ENCODE measurements around the gene KCNK10. TPM values are rescaled to one million over a fixed set of nuclear protein-coding genes. Genes with fewer than 3 reads are reported as not detected.
"Not testable (repeated sequence)": the region's sequence is repeated elsewhere in the genome, so short reads cannot be mapped to it uniquely, and the experiment has no call there.

Gene KCNK10
- total RNA-seq, 1 donor from 2014 or later, result 11.8 TPM

DNA sequence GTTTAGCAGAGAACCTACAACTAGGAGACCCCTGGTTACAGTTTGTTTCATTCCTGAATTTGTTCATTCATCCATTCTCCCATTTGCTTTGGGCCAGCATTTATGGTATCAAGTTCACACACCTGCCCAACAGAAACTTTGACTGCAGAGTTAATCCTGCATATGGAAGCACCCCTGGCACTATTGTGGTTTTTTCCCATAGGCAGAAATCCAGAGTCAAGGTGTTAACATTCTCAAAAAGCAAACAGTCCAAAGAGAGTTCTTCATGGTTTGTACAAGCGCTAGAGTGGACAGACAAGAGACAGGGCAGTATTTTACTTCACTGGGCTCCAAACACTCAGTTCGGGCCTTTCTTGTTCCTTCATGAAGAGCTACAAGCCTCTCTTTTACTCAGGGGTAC, 51.9 kb downstream of the KCNK10 start:
- DNase-seq (ENCODE audit: low spot score in 2 of 2), result no peak
- FAIRE-seq, result no peak

DNA sequence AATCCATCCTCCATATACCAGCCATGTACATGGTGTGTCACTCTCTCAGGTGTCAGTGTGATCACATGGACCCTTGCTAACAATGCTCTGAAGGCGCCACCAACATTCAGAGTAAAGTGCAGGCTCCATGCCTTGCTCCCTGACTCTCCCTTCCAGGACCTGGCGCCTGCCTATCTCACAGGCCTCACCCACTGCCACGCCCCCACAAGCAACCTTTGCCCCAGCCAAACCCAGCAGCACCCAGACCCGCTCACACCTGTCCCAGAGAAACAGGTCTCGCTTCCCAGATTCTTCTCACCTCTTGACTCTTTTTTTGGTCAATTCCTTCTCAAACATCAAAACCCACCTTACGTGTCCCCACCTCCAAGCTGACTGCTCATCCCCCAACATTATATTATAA, 52.3 kb downstream of the KCNK10 start:
- no peak for FAIRE-seq
- DNase-seq (ENCODE audit: low spot score in 2 of 2), result no peak

DNA sequence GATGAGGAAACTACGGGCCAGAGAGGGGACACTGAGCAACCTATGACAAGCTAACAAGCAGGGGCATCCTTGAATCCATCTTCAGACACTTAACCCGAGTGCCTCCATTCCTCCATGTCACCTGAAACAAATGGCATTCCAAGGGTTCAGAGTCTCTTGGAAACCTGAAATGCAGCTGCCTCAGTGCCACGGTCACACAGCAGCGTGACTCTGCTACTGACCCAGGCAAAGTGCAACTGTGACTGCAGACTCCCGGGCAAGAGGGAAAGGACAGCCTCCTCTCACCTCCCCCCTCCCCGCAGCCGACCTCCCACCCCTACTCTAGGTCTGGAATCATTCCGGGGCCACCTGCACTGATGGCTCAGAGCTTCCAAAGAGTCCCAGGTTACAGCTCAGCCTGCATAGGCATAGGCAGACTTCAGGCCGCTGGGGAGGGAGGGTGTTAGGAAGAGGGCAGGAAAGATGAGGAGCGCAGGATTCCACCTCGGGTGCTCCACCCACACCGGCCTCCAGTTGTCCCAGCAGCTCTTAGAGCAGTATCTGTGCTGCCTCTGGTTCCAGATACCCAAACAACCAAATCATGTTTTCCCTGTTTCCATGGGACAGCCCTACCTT, 53.2 kb downstream of the KCNK10 start:
- no peak for DNase-seq (ENCODE audit: low spot score in 2 of 2)
- FAIRE-seq, result no peak

DNA sequence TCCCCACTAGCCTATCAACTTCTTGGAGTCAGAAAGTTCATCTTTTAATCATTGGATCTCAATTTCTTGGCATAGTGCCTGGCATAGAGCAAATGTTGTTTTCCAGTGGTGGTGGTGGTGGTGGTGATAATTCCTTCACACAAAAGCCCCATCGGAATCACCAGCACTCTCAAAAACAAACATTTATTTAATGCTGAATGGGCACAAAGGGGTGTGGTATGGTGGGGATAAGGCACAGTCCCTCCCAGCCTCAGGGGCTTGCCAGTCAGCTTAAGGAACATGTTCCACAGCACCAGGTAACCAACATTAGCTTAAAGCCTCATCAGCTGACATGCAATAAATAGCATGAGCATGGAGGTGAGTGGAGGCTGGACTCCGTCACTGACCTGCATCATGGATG, 56.6 kb downstream of the KCNK10 start:
- no peak for DNase-seq (ENCODE audit: low spot score in 2 of 2)
- FAIRE-seq, result no peak

DNA sequence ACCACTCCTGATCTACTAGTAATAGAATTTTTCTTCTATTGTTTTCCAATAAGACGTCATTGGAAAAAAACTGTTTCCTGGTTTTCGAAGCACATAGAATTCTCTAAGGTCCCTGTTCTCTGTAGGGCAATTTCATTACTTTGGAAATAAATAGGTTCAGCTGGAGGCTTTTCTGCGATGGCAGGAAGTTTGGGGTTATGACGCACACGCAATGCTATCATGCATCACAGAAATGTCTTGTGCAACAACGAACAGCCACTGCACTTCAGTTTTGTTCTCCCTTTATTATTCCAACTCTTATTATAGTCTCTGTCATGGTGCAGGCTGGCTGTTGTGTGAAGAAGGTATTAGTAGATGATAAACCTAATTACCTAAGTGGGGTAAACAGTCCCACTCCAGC, 59.0 kb downstream of the KCNK10 start:
- no peak for FAIRE-seq
- DNase-seq (ENCODE audit: low spot score in 2 of 2), result no peak

DNA sequence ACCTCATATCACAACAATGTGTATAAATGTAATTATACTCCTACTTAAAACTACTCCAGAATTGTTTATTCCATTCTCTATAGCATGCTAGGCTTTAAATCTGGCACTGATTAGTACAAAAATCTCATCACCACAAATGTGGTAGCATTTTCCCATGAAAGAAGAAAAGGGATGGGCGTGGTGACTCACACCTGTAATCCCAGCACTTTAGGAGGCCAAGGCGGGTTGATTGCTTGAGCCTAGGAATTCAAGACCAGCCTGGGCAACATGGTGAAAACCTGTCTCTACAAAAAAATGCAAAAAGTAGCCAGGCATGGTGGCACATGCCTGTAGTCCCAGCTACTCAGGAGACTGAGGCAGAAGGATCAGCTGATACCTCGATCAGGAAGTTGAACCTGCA, 61.8 kb downstream of the KCNK10 start:
- FAIRE-seq, result not testable (repeated sequence)

DNA sequence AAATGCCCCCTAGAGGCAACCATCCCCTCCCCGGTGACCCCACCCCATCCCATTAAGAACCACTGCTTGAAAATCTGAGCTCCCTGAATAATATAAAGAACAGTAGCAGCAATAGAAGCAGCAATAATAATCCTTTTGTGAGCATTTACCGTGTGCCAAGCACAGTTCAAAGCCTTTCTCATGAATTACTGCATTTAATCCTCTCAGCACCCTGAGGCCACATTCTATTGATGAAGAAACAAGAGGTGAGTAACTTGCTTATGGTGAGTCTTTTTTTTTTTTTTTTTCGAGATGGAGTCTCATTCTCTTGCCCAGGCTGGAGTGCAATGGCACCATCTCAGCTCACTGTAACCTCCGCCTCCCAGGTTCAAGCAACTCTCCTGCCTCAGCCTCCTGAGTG, 65.0 kb downstream of the KCNK10 start:
- no peak for FAIRE-seq
- DNase-seq (ENCODE audit: low spot score in 2 of 2), result no peak

More for the DNA sequence above, 61.8 kb downstream of the KCNK10 start:
- not testable (repeated sequence) for DNase-seq (ENCODE audit: low spot score in 2 of 2)

DNA sequence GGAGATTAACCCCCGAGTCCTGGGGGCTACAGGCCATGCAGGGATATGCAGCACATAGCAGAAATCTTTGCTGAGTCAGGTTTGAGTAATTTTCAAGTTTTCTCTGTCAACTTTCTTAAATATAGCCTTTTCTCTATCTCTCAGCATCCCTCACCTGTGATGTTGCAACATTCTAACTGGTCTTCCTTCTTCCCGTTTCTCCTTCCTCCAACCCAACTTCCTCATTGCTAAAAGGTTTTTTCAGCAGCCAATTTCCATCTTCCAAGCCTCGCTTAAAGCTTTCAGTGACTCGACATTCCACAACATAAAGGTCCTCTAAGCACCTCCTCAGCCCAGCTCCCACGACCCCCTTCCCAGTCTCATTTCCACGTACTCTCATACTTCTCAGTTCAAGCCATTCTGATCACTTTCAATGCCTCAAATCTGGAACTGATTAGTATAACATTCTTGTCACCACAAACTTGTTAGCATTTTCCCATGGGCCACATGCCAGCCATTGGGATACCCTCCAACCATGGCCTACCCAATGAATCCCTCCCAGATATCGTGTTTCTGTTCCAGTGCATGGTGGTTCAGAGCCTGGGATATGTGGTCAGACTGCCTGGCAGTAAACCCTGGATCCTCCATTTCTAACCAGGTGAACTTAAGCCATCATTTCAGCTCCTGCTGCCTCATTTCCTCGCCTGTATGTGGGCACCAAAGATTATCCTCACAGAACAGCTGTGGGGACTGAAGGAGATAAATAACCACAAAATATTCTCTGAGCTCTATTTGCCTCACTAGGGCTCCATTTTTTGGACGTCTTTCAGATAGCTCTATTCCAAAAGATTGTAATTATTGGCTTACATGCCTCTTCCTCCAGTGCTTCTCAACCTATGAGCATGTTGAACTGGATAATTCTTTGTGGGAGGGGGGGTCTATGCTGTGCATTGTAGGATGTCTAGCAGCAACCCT, 65.8 kb downstream of the KCNK10 start:
- DNase-seq (ENCODE audit: low spot score in 2 of 2) (no peak), FAIRE-seq (no peak)

DNA sequence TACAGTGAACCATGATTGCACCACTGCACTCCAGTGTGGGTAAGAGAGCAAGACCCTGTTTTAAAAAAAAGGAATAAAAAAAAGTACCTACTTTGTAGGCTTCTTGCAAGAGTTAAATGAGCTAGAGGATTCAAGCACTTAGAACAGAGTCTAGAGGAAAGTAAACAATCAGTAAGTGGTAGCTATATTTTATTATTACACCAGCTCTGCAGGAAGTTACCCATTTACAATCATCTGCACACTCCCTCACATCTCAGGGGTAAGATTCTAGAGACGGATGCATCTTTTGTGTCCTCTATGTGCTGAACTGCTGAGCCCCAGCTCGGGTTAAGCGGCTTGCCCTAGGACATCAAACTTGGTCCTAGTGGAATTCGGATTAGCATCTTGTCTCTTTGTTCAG, 67.3 kb downstream of the KCNK10 start:
- no peak for FAIRE-seq
- no peak for DNase-seq (ENCODE audit: low spot score in 2 of 2)

DNA sequence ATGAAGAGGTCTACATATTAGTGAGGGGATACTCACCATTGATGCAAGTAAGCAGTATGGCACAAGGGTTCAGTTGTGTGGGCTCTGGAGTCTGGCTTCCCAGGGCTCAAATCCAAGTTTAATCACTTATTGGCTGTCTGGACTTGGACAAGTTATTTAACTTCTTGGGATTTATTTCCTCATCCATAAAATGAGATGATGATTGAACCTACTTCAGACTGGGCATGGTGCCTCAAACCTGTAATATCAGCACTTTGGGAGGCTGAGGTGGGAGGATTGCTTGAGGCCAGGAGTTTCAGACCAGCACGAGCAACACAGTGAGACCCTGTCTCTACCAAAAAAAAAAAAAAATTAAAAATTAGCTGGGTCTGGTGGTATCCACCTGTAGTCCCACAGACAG, 67.9 kb downstream of the KCNK10 start:
- FAIRE-seq, result no peak

DNA sequence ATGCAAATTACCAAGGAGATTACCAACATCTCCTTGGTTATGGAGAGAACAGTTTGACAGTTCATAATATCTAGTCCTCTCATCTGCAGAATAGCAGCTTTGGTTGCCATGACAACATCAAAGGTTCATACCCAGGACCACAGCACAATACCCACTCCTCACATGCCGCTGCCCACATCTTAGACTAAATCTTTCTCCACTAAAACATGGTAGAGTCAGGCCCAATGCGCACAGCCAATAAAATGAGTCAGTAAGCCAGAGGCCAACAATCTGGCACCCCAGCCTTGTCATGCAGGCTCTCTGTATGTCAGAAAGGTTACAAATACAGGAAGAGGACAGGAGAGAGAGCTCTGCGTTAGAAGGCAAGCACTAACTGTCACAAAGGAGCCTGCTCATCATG, 70.6 kb downstream of the KCNK10 start:
- FAIRE-seq, result no peak
- no peak for DNase-seq (ENCODE audit: low spot score in 2 of 2)

More for the DNA sequence above, 67.9 kb downstream of the KCNK10 start:
- DNase-seq (ENCODE audit: low spot score in 2 of 2), result no peak

DNA sequence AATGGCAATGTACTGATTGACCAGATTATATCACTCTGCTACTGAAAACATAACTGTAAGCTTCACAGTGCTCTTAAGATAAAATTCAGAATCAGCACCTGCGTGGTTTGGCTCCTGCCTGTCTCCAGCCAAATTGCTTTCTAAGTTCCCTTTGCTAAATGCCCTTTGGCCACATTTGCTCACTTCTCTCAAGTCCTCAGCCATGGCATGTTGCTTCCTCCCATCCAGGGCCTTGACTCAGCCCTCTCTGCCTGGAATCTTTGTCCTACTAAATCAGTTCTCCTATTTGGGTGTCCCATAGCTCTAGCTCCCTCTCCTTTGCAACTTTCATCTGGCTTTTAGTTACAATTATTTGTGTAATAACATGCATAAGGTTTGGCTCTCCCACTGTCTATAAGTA, 71.4 kb downstream of the KCNK10 start:
- FAIRE-seq, result no peak
- no peak for DNase-seq (ENCODE audit: low spot score in 2 of 2)

DNA sequence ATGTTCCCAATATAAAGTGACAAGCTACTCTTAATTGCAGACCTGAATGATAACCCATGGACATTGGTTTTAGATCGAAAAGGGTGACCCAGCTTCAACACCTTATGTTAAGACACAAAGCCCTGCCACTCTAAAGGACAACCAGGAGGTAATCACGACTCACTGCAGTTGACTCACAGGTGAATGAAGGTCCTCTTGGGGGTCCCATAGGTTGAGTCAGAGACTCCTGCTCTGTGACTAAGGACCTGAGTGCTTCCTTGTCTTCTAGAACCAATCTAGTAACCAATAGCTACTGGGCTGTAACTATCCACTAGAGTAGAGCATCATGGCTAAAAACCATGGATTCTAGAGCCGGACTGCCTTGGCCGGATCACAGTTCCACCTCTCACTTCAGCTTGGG, 73.8 kb downstream of the KCNK10 start:
- no peak for DNase-seq (ENCODE audit: low spot score in 2 of 2)
- no peak for FAIRE-seq

DNA sequence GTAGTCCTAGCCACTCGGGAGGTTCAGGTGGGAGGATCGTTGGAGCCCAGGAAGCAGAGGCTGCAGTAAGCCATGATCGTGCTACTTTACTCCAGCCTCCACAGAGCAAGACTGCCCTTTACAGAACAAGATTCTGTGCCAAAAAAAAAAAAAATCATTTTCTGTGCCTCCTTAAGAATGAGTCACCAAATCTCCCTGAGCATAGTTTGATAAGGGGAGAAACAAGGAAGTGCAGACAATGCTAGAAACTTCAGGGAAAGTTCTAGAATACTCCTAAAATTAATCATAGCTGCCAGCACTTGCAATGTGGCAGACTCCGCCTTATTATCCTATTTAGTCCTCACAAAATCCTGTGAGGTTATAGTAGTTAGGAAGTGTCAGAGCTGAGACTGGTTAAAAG, 74.5 kb downstream of the KCNK10 start:
- FAIRE-seq, result no peak

DNA sequence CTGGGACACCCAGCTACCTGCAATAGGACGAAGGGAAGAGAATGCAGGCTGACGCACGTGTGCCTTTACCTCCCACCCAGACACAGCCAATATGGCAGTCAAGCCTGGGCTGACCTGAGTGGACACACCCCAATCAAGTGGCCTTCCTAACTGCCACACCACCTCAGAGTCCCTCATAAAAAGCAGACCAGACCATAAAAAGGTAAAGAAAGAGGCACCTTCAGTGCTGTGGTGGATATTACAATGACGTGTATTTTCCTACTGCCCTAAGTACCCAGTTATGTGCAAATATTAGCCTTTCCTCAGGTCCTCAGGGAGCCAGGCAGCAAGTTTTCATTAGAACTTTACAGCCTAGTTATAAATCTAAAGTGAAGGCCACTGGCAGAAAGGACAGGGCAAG, 75.8 kb downstream of the KCNK10 start:
- DNase-seq (ENCODE audit: low spot score in 2 of 2) (no peak), FAIRE-seq (no peak)

More for the DNA sequence above, 74.5 kb downstream of the KCNK10 start:
- DNase-seq (ENCODE audit: low spot score in 2 of 2), result no peak

DNA sequence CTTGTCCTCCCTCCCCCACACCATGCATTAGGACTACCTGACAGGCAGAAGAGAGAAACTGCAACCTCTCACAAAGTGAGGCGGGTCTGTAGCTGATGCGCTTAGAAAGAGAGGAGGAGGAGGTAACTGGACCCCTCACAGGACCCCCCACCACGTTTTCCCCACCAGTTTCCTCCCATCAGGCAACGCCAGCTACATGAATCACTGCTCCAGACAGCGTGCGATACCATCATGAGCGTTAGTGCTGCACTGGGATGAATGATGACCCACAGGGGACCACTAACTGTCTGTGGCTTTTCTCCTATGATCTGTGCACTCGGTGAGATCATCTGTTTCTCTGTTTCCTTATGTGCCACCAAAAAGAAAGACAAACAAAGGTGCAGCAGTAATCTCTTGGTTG, 77.7 kb downstream of the KCNK10 start:
- FAIRE-seq, result no peak
- DNase-seq (ENCODE audit: low spot score in 2 of 2), result no peak

DNA sequence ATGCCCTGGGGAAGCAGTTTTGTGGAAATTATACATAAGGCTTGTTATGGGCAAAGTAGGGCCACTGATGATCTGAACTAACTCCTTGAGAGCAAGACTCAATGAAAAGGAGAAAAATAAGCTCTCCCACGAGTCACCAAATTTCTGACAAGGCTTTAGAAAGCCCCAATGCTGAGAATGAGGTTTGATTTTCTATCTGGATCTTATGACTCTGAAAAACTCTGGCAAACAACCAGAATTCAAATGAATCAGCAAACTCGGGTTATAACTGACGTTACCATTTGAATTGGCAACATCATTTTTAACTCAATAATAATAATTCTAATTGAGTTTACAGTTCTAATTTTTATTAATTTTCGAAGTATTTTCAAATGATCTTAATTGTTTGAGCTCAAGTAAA, 79.1 kb downstream of the KCNK10 start:
- DNase-seq (ENCODE audit: low spot score in 2 of 2) (no peak), FAIRE-seq (no peak)

DNA sequence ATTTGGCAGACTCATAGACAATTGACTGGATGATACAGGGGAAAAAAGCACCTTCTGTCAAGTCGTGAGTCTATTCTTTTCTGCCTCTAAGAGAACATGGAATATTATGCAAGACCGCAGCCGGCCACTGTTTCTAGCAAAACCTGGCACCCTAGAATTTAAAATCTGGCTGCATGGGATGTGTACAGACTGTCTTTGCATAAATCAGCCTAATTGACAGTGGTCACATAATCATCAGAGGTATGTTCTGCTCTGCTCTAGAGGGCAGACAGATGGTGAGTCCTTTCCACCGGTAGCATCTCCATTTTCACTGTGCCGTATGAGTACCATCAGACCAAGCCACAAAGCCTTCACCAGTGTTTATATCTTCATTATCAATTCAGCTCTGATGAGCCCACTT, 80.6 kb downstream of the KCNK10 start:
- no peak for DNase-seq (ENCODE audit: low spot score in 2 of 2)
- no peak for FAIRE-seq

DNA sequence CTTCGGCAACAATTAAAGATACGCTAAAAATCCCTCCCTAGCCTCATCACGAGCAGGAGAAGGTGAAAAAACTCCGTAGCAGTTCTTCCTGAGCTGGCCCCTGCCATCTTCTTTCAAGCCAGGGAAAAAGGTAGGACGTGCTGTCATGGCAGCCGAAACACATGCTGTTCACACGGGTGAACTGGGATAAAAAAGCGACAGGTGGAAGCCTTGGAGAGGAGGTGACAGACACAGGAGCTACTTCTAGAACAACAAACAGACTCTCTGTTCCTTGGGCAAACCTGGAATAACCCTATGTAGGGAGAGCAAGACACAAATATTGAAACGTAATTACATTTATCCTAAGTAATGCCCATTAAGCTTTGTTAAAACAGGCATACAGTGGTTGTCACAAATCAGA, 81.3 kb downstream of the KCNK10 start:
- no peak for DNase-seq (ENCODE audit: low spot score in 2 of 2)
- no peak for FAIRE-seq

DNA sequence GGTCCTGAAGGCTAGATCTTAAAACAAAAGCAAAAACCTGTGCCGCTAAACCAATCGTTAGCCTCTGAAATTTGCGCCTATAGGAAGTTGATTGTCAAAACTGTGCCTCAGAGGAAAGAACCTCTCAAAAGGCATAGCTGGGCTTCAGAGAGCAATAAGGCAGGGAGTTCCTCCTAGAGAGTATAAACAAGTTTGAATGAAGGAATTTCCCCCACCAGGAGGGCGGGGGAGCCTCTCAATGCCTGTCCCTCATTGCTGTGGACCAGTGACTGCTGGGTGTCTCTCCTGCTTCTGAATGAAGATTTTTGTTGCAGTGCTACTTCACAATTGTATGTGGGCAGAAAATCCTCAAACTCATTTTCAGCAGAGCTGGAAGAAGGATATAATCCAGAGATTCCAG, 88.6 kb downstream of the KCNK10 start:
- no peak for DNase-seq (ENCODE audit: low spot score in 2 of 2)
- no peak for FAIRE-seq

DNA sequence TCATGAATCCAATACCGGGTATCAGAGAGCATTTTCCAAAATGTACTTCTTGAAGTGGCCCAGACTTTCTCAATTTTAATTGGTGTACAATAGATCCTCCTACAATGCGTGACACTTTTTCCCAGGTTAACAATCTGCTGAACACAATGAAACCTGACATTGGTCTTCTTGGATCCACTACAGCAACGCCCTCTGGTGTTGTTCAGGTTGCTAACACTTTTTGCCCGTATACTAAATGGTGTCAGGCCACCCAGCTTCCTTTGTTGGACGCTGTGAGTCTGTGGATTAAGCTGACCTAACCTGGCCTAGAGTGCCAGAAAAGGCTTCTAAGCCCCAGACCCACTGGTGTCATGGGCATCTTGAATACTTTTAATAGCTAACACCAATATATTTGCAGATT, 89.2 kb downstream of the KCNK10 start:
- DNase-seq (ENCODE audit: low spot score in 2 of 2) (no peak), FAIRE-seq (no peak)

DNA sequence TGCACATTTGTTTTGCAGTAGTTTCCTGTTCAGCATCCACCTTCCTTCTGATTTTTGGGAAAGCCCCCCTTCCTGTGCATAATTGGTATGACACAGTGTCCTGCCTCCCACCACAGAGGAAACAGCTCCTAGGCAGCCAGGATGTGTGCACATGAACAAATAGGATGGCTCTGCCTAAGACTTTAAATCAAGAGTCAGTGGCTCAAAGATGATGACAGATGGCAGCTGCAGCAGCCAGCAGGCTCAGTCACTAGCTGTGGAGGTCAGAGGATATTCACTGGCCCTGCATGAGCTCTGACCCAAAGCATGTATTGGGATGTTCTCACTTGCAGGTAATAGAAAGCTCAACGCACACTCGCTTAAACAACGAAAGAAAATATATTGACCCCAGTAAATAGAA, 90.3 kb downstream of the KCNK10 start:
- DNase-seq (ENCODE audit: low spot score in 2 of 2), result no peak
- FAIRE-seq, result no peak
